22Rv1 (cell line): ENCODE measurements around the gene TSKU.

ENCODE experiments used
- H3K27ac ChIP-seq: fragments of 450-650 bp; 2 replicates; pipeline ENCODE4 v1.5.1; 2017
- CTCF ChIP-seq: fragments of 450-650 bp; IDR thresholded peaks from 2 replicates; pipeline ENCODE4 v1.5.1; 2017; ENCODE audit warnings: mild to moderate bottlenecking
- ZFX ChIP-seq: fragments of 450-650 bp; IDR thresholded peaks from 2 replicates; pipeline ENCODE4 v1.6.1; 2017; ENCODE audit warnings: antibody characterized with exemption, borderline replicate concordance

Gene TSKU

GRCh38 chr11:76799066-76799804, 16.1 kb downstream of the TSKU start:
- peak overlapping the region; percentile 100 for H3K27ac ChIP-seq
- no peak for TF ChIP-seq ZFX
- peak; percentile 87 for TF ChIP-seq CTCF

DNA sequence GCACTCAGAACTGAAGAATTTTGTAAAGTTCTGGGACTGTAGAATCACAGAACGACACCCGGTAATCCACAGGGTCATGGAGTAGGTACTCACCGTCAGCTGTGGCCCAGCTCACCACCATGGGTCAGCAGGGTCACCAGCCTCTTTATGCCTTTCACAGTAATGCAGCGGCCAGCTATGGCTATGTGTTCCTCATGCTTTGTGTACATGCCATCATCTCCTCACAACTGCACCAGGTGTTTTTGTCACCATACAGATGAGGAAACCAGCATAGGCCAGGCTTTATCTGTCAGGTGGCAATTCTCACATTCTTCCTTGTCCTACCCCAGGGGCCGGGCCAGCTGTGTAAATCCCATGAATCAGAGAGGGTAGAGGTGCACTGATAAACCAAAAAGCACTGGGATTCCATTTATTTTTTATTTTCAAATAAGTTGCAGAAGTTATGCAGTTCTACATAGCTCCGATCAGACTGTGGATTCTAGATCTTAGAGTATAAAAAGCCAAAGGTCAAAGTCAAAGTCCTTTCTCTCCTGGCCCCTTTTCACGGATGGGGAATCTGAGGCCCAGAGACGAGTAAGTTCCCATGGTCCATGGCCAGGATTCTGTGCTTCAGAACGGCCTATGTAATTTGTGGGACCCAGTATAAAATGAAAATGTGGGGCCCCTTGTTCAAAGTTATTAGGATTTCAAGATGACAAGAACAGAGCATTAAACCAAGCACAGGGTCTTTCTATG, 17.5 kb downstream of the TSKU start:
- no peak for TF ChIP-seq CTCF
- H3K27ac ChIP-seq, result peak overlapping the region; percentile 100

DNA sequence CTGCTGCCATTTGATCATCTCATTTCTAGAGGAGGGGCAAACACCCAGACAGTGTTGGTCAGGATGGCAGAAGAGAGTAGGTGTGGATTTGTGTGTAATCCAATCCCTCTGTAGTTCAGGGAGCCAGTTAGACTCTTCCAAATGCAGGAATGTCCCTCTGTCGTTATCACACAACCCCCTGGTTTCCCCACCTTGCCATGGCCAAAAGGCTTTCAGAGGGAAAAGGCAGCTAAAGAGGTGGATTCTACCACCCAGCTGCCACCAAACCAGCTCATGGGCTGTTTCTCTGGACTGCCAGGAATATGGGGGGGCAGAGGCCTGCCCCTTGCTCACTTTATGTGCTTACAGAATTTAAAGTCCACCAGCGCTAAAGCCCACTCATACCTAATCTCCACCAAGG, 18.1 kb downstream of the TSKU start:
- TF ChIP-seq ZFX (no peak), CTCF (no peak)
- H3K27ac ChIP-seq, result peak overlapping the region; percentile 100

- TF ChIP-seq ZFX (no peak), CTCF (no peak)
Observed at GRCh38 chr11:76801736-76802135, 18.6 kb downstream of the TSKU start.

DNA sequence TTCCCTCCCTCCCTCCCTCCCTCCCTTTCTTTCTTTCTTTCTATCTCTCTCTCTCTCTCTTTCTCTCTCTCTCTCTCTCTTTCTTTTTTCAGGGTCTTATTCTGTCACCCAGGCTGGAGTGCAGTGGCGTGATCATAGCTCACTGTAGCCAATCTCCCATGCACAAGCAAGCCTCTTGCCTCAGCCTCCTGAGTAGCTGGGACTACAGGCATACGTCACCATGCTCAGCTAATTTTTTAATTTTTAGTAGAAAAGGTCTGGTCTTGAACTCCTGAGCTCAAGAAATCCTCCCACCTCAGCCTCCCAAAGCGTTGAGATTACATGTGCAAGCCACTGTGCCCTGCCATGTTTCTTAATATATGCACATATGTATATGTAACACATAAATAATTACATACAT, 19.0 kb downstream of the TSKU start:
- no peak for TF ChIP-seq ZFX
- no peak for TF ChIP-seq CTCF
- H3K27ac ChIP-seq, result peak overlapping the region; percentile 100

More at GRCh38 chr11:76801736-76802135, 18.6 kb downstream of the TSKU start:
- peak overlapping the region; percentile 100 for H3K27ac ChIP-seq

- H3K27ac ChIP-seq, result peak overlapping the region; percentile 100
- TF ChIP-seq ZFX, result no peak
- no peak for TF ChIP-seq CTCF
Observed at GRCh38 chr11:76802621-76803020, 19.5 kb downstream of the TSKU start.

- no peak for TF ChIP-seq ZFX
- TF ChIP-seq CTCF, result no peak
- H3K27ac ChIP-seq, result peak overlapping the region; percentile 100
Observed at GRCh38 chr11:76803023-76803422, 19.9 kb downstream of the TSKU start.
